MG63 (cell line): ENCODE results near the gene EVA1B. TPM values are rescaled to one million over a fixed set of nuclear protein-coding genes. Genes with fewer than 3 reads are reported as not detected.

ENCODE experiments used
- DNase-seq: peaks from one replicate; pipeline ENCODE4 v3.0.0-alpha.2; 2020
- H3K27me3 ChIP-seq: fragments of 250-450 bp; sonication (Bioruptor Pico); 2 replicates; pipeline ENCODE4 v1.5.1; 2020; ENCODE audit warnings: mild to moderate bottlenecking, moderate library complexity
- H3K36me3 ChIP-seq: fragments of 250-450 bp; sonication (Bioruptor Pico); 2 replicates; pipeline ENCODE4 v1.5.1; 2020; ENCODE audit warnings: mild to moderate bottlenecking, moderate library complexity
- H3K4me3 ChIP-seq: fragments of 250-450 bp; sonication (Bioruptor Pico); 2 replicates; pipeline ENCODE4 v1.5.1; 2020; ENCODE audit warnings: mild to moderate bottlenecking, moderate library complexity
- H3K9me3 ChIP-seq: fragments of 250-450 bp; sonication (Bioruptor Pico); 2 replicates; pipeline ENCODE4 v1.5.1; 2020; ENCODE audit warnings: mild to moderate bottlenecking, moderate library complexity
- total RNA-seq: library from RNA; depleted of rRNA; stranded (reverse); fragments of >200 nt; shearing (Covaris generic); gene quantifications from 2 replicates; pipeline ENCODE4 v1.2.3, GENCODE V29; 2014; ENCODE audit warnings: low replicate concordance

EVA1B gene
- total RNA-seq, 1 experiment from 2014 or later: 7.0 TPM

DNA sequence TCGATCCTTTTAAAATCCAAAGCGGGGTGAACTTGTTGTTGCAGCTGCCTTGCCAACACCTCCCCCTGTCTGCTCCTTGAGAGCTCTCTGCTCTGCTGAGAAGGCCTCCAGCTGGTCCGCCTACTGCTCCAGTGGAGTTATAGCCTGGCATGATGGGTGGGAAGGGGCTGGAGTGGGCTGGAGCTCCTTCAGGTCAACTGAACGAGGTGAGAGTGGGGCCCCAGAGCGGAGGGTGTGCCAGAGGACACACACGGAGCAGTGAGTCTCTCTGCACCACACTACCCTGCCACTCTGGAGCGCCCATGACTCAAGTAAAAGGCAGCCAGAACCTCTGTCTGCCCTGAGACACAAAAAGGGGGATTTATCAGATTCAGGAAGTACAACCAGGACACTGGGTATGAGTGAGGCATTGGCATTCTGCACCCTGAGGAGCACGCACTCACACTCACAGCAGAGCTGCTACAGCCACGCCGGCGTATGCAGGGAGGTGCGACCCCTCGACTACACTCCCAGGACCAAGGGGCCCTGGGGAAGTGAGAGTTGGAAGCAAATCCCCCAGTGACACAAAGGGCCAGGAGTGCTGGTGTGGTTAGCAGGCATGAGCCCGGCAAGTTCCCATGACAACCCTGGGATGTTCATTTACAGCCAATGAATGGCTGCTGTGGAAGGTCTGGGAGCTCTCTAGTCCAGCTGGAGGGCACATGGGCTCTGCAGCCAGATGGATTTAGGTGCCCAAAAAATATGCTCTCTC lies 28.0 kb upstream of the EVA1B start:
- peak; percentile 89 for DNase-seq
- Histone ChIP-seq H3K36me3 (peaks cover 65% of the 10 kb centered on the region), H3K9me3 (no peaks in the 10 kb centered on the region), H3K4me3 (no peak overlapping the region), H3K27me3 (no peaks in the 10 kb centered on the region)

DNA sequence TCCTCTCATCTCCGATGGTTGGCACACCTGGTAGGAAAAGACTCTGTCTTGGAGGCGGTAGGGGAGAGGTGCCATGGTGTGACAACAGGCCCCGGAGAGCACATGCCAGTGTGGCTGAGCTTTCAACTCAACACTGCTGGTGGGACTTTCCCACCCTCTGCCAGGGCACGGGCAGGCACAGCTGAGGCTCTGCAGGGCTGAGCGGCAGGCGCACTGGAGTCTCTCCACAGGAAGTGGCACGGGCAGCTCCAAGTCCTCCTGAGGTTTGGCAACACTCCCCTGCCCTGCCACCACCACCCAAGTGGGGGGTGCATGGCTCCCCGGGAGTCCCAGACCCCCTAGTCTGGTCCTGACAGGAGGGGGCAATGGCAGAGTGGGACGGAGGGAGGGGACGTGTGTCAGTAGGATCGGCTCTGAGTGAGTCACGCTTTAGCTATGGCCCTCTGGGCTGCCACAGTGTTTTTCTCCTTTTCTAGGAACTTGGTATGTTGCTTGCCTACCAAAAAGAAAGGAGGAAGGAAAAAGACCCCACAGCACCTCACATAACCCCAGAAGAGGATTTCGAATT lies 27.3 kb upstream of the EVA1B start:
- Histone ChIP-seq H3K36me3 (peaks cover 66% of the 10 kb centered on the region), H3K27me3 (no peaks in the 10 kb centered on the region), H3K4me3 (no peak overlapping the region), H3K9me3 (no peaks in the 10 kb centered on the region)
- peak; percentile 84 for DNase-seq

DNA sequence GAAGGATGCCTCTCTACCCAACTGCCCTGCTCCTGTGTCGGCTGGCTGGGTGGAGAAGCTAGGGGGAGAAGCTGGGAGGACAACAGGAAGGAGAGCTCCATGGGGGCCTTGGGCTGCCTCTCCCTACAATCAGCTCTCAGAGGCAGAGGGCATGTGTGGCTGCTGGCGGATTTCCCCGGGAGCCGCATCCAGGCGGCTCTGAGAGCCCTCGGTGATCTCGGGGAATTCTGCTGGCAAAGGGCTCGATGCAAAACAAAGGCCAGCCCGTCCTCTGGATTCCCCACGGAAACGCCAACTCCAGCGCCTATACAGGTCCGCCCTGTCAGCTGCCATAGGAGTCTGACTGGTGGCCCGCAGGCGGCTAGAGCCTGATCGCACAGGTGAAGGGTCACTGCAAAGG lies 26.4 kb upstream of the EVA1B start:
- Histone ChIP-seq H3K27me3 (no peaks in the 10 kb centered on the region), H3K4me3 (no peak overlapping the region), H3K36me3 (peaks cover 63% of the 10 kb centered on the region), H3K9me3 (no peaks in the 10 kb centered on the region)
- peak; percentile 22 for DNase-seq

DNA sequence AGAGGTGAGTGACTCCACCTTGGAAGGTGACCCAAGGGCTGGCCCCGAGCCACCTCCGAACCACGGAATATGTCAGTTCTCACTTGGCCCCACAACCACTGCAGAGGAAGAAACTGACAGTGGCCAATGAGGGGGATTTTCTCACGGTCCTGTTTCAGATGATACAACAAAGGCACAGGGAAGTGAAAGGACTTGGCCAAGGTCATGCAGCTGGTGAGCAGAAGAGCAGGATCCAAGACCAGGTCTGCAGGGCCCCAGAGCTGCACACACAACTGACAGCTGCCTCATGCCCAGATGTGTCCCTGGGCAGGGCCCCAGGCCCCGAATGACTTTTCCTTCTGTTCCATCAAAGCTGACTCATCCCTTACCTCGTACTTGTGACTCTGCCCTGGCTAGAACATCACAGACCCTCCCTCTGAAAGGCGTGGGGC lies 25.8 kb upstream of the EVA1B start:
- Histone ChIP-seq H3K36me3 (peaks cover 58% of the 10 kb centered on the region), H3K4me3 (no peak overlapping the region), H3K27me3 (no peaks in the 10 kb centered on the region), H3K9me3 (no peaks in the 10 kb centered on the region)
- DNase-seq: peak; percentile 58

DNA sequence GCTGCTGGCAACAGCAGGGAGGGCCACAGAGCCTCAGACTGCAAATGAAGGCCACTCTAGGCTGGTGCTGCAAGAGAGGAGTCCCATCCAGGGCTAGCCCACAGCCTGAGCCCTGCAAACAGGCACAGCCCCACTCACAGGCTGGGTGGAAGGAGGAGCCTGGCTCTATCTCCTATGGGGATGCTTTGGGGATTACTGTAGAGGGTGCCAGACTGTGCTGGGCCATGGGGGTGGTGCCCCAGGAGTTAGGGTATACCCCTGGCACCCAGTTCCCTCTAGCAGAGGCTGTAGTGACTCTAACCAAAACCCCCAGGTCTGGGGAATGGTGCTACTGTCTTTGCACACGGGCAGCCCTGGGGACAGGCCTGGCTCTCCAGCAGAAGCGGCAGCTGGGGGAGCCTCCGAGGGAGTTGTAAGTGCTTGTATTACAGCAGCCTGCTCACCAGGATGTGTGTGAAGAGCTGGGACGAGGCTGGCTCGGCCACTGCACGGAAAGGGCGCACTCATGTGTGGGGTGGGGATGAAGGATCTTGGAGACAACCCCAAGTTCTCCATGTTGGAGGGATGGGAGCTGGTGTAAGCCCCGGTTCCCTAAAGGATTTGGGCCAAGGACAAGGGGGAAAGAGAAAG lies 23.4 kb upstream of the EVA1B start:
- no peak for DNase-seq
- peaks cover 59% of the 10 kb centered on the region for H3K36me3 ChIP-seq

DNA sequence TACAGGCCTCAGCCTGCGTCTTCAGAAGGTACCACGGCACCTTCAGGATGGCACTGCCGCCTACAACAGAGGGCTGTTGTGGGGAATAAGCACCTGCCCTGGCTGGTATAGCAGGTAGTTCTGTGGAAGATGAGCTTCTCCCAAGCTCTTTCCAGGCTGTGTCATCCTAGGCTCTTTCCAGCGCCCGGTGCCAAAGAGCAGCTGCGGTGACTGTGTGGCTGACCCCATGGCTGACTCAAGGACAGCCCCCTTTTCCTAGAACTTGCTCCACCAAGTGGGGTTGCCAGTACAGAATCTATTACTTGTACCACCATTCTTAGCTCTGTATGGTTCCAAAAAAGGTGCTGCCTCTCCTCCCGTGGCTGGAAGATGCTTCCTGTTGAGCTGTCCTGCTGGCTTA lies 21.9 kb upstream of the EVA1B start:
- no peak overlapping the region for H3K4me3 ChIP-seq
- no peaks in the 10 kb centered on the region for H3K9me3 ChIP-seq
- H3K27me3 ChIP-seq: no peaks in the 10 kb centered on the region
- DNase-seq: no peak
- H3K36me3 ChIP-seq: peaks cover 68% of the 10 kb centered on the region

More for the DNA sequence above, 23.4 kb upstream of the EVA1B start:
- Histone ChIP-seq H3K4me3 (no peak overlapping the region), H3K27me3 (no peaks in the 10 kb centered on the region), H3K9me3 (no peaks in the 10 kb centered on the region)

DNA sequence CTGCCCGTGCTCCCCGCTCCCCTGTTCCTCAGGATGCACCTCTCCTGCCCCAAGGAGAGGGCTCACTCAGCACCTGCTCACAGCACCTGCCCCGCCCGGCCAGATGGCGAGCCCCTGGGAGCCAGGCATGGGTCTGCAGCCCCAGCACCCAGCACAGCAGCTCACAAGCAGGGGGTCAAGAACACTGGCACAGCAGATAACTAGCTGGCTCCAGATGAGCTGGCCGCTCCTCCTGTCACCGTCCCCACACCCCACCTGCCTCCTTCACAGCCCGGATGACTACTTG lies 20.9 kb upstream of the EVA1B start:
- H3K36me3 ChIP-seq: peaks cover 62% of the 10 kb centered on the region

DNA sequence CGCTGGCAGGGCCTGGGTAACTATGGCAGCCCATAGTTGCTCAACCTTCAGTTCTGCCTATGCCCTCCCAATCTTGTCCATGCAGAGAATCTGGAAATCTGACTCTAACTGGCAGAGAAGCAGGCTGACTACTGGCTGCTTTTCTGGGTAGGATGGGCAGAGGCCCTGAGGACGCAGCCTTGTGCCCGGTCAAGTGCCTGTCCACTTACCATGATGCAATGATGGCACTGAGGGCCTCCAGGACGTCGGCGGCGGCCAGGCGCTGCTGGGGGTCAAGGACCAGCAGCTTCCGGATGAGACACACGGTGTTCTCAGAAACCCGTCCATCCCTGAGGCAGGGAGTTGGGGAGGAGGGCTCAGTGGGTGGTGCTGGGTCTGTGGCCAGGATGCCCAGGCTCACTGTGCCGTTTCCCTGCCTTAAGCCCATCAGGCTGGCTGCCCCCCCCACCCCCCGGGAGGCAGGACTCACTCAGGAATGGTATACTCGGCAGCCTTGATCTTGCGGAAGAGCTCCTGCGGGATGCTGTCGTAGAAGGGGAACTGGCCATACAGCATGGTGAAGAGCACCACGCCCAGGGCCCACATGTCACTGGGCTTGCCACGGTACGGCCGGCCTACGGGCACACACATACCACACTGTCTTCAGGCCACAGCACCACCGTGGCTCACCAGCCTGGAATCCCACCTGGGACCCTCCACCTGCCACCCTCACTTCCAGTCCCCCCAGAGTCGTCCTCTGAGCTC lies 20.4 kb upstream of the EVA1B start:
- H3K9me3 ChIP-seq: no peaks in the 10 kb centered on the region
- no peak for DNase-seq
- peaks cover 58% of the 10 kb centered on the region for H3K36me3 ChIP-seq
- H3K27me3 ChIP-seq: no peaks in the 10 kb centered on the region
- no peak overlapping the region for H3K4me3 ChIP-seq

More for the DNA sequence above, 20.9 kb upstream of the EVA1B start:
- DNase-seq: no peak
- Histone ChIP-seq H3K9me3 (no peaks in the 10 kb centered on the region), H3K4me3 (no peak overlapping the region), H3K27me3 (no peaks in the 10 kb centered on the region)

DNA sequence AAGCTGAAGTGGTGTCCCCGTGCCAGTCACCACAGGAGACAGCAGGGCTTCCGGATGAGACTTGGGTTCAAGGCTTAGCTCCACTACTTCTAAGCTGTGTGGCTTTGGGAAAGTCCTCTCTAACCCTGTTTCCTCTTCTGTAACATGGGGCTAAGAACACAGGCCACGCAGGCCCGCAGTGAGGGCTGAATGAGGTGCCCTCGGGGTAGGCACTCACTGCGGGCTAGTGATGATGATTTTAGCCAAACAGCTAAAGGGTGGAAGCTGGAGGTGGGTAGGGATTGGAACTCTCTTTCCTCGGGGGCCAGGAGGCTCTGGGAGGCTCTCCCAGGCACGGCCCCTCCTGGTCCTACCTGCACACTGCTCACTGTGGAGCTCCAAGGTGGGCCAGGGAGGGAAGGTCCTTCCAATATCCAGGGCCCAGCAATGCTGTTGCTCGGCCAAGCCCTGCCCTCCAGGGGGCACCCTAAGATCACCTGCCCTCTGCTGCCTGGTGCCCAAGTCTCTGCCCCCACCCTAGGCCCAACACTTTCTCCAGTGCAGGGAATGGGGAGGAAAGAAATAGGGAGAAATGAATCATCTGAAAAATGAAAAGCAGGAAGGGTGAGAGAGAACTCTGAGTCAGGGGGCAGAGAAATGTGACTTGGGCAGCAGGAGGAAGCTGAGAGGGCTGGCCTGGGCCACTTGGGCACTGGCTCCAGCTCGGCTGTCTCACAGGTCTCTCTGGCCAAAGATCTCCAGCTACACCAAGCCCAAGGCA lies 19.2 kb upstream of the EVA1B start:
- H3K36me3 ChIP-seq: peaks cover 46% of the 10 kb centered on the region
- no peaks in the 10 kb centered on the region for H3K27me3 ChIP-seq

DNA sequence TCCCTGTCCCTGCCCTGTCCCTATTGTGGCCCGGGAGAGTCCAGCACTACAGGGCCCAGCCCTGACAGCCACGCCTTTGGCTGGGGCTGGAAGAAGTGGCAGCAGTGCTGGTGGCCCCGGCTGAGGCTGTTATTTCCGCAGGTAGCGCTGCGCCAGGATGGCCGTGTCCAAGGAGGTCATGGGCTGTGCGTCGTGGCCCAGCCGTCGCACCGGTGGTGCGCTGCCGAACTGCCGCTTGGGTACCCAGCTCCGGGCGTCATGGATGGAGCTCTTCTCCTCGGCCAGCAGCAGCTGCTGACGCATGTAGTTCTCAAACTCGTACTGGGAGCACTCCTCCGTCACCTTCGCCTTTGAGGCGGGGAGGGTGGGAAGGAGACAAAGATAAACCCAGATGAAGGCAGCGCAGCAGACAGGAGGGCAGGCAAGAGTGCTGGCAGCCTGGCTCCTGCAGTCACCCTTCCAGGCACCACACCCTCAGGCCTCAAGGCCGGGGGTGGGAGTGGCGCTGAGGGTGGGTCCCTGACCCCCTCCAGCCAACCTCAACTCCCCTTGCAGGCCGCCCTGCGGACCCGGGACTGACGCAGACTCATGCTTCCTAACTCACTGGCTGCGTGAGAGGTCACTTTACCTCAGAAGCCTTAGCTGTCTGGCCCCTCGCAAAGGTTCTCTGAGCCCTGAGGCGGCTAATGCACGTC lies 18.3 kb upstream of the EVA1B start:
- Histone ChIP-seq H3K4me3 (no peak overlapping the region), H3K36me3 (peaks cover 40% of the 10 kb centered on the region), H3K27me3 (no peaks in the 10 kb centered on the region), H3K9me3 (no peaks in the 10 kb centered on the region)
- no peak for DNase-seq

More for the DNA sequence above, 19.2 kb upstream of the EVA1B start:
- Histone ChIP-seq H3K9me3 (no peaks in the 10 kb centered on the region), H3K4me3 (no peak overlapping the region)
- DNase-seq: peak; percentile 81

DNA sequence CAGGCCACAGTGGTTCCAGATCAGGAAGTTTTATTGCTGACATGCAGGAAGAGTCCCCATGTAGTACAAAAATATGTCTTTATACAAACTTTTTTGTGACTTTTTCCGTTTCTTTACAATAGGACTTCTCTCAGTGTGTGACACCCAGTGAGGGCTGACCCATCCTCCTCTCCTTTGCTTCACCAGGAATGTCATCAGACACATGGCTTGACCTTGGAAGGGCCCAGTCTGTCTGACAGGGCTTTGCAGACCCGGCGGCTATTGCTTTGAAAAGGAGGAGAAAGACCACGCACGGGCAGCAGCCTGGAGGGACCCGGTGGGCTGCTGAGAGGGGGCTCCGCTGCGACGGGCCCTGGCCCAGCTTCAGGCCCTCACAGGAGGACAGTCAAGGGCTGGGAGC lies 16.2 kb upstream of the EVA1B start:
- Histone ChIP-seq H3K9me3 (no peaks in the 10 kb centered on the region), H3K27me3 (no peaks in the 10 kb centered on the region), H3K4me3 (no peak overlapping the region), H3K36me3 (peaks cover 28% of the 10 kb centered on the region)
- DNase-seq: no peak

DNA sequence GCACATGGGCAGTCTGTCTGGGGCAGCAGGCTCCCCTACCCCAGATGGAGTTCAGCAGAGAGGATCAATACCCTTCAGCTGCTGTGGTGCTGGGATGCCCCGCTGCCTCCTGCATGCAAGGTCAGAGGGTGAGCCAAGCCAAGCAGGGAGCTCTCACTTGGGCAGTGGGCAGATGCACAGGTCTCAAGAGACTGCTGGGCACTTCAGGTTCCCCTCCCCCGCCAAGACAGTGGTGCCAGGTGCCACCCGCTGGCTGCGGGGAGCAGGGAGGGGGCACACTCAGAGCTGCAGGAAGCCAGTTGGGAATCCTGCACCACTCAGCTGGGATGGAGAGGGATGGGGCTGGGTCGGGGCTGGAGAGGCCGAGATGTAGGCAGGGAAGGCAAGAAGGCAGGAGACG lies 15.8 kb upstream of the EVA1B start:
- Histone ChIP-seq H3K36me3 (peaks cover 28% of the 10 kb centered on the region), H3K4me3 (no peak overlapping the region), H3K27me3 (no peaks in the 10 kb centered on the region), H3K9me3 (no peaks in the 10 kb centered on the region)
- DNase-seq: no peak

DNA sequence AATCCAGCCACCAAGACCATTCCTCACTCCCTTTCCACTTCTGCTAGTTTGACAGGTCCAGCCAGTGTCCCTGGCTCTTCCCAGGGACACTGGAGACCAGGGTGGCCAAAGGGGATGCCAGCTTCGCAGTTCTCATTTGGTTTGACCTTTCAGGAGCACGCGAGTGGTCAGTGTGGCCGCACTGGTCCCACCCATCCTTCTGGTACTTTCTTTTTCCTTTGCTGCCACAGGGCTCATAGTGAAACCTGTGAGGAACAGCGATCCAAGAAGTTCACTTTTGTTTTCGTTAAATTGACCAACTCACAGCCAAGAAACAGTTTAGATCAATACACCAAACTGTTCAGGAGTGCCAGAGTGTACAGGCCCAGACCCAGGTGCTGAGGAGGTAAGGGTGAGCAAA lies 14.4 kb upstream of the EVA1B start:
- no peaks in the 10 kb centered on the region for H3K27me3 ChIP-seq
- no peaks in the 10 kb centered on the region for H3K9me3 ChIP-seq
- no peak for DNase-seq
- no peak overlapping the region for H3K4me3 ChIP-seq
- H3K36me3 ChIP-seq: peaks cover 20% of the 10 kb centered on the region

DNA sequence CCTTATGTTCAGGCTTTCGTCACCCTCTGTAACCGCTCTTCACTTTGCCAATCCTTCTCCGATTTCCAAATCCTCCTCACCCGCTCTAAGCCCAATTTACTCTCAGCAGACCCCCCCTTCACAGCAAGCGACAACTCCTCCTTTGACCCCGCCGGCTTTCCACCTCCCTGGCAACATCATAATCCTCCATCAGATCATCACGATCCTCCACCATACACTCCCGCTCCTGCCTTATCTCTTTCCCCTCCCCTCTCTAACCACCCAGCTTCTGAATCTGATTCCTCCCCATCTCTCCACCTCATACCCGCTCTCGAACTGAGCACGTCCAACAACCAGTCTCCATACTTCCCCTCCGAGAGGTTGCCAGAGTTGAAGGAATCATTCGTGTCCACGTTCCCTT lies 7.5 kb upstream of the EVA1B start:
- no peak for DNase-seq

DNA sequence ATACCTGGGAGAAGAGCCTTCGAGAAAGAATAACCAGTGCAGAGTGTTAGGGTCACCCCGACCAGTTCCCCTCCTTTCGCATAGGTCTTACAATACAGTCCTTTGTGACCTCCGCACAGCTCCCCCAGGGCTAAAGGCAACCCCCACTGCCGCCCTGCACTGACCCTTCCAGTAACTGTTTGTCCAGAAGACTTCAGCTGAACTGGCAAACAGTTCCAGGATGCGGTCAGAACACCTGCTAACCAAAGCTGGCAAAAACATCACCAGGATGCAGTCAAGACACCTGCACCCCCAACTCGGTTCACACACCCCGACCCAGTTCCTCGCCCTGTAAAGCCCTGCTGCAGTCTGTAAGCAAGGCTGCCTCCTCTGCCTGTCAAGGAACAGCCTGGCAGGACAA lies 6.4 kb upstream of the EVA1B start:
- H3K4me3 ChIP-seq: no peak overlapping the region
- no peaks in the 10 kb centered on the region for H3K27me3 ChIP-seq
- no peaks in the 10 kb centered on the region for H3K9me3 ChIP-seq
- no peak for DNase-seq
- peaks cover 6% of the 10 kb centered on the region for H3K36me3 ChIP-seq

More for the DNA sequence above, 7.5 kb upstream of the EVA1B start:
- peaks cover 6% of the 10 kb centered on the region for H3K36me3 ChIP-seq
- no peak overlapping the region for H3K4me3 ChIP-seq
- H3K27me3 ChIP-seq: no peaks in the 10 kb centered on the region
- no peaks in the 10 kb centered on the region for H3K9me3 ChIP-seq

DNA sequence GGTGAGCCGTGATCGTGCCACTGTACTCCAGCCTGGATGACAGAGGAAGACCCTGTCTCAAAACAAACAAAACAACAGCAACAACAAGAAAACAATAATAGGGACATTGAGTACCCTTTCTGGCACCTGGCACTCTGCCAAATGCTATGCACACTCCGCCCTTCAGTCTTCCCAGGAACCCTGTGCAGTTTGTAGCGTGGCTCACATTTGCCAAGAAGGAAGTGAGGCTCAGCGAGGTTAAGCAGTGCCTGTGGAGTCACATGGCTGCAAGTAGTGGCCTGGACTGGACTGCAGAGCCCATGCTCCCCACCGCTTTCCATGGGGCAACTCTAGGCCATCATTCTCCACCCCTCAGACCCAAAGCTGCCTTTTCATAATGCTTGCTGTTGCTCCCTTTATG lies 5.3 kb upstream of the EVA1B start:
- Histone ChIP-seq H3K27me3 (no peaks in the 10 kb centered on the region), H3K36me3 (peaks cover 6% of the 10 kb centered on the region), H3K4me3 (no peak overlapping the region), H3K9me3 (no peaks in the 10 kb centered on the region)
- DNase-seq: no peak
